ENCODE results near the gene RXFP2. TPM values are rescaled to one million over a fixed set of nuclear protein-coding genes. Genes with fewer than 3 reads are reported as not detected.

Gene RXFP2
- total and polyA plus RNA-seq, 2 of the 8 experiments (the other 6 are each of a cell fraction or from before 2014, with no cell fraction given), result not detected

DNA sequence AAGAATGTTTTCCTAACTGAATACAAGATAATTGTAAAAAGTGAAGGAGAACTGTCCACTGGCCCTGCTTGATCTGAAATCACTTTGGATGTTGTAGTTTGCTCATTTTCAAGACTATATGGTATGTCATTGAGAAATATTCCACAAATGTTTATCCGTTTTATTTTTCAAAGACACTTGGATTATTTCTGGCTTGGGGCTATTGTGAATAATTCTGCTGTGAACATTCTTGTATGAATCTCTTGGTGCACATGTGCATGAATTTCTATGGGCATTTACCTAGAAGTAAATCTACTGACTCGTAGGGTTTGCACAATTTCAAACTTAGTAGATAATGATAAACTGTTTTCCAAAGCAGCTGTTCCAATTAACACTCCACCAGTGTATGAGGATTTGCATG lies 8.6 kb downstream of the RXFP2 start:
- Histone ChIP-seq H3K9me3 (ENCODE audit: insufficient read depth in 2 of 2, low read depth in 1 of 2, low read length in 1 of 2) (no peaks in the 10 kb centered on the region), H3K4me3 (ENCODE audit: extremely low read depth in 1 of 4, insufficient read depth in 2 of 4, low read depth in 3 of 4, low read length in 4 of 4) (no peak overlapping the region), H2BK120ac (replicated peaks; ENCODE audit: low read depth, low read length) (no peak overlapping the region), H3K4me2 (ENCODE audit: insufficient read depth in 1 of 2, low read depth in 2 of 2, low read length in 2 of 2) (no peak overlapping the region), H3K27me3 (replicated peaks in 1 of 4; ENCODE audit: control insufficient read depth in 3 of 4, extremely low read depth in 1 of 4, insufficient read depth in 3 of 4, low read length in 3 of 4) (no peaks in the 10 kb centered on the region), H3K9ac (replicated peaks in 1 of 4; ENCODE audit: extremely low read depth in 1 of 4, low read depth in 3 of 4, low read length in 3 of 4) (no peak overlapping the region), H4K5ac (ENCODE audit: insufficient read length, low read depth, low read length) (no peak overlapping the region), H3K4me1 (replicated peaks in 1 of 4; ENCODE audit: control insufficient read depth in 3 of 4, insufficient read depth in 4 of 4, low read length in 3 of 4) (no peaks in the 10 kb centered on the region), H4K8ac (ENCODE audit: extremely low read depth, insufficient read depth, low read length) (no peak overlapping the region), H2AK5ac (ENCODE audit: low read depth, low read length) (no peak overlapping the region), H4K91ac (replicated peaks; ENCODE audit: insufficient read length, low read length) (no peak overlapping the region), H2BK12ac (ENCODE audit: low read depth, low read length) (no peak overlapping the region), H3K79me2 (ENCODE audit: control insufficient read depth in 1 of 2, insufficient read depth in 2 of 2, low read length in 2 of 2) (no peaks in the 10 kb centered on the region), H2BK20ac (ENCODE audit: low read length) (no peak overlapping the region), H3K79me1 (ENCODE audit: low read depth, low read length) (no peaks in the 10 kb centered on the region), H3K56ac (replicated peaks; ENCODE audit: insufficient read length, low read depth, low read length) (no peak overlapping the region), H3K18ac (ENCODE audit: extremely low read depth, low read length) (no peak overlapping the region), H2BK15ac (ENCODE audit: low read length) (no peak overlapping the region), H3K36me3 (ENCODE audit: control insufficient read depth in 2 of 4, insufficient read depth in 4 of 4, low read length in 3 of 4) (no peaks in the 10 kb centered on the region), H2BK5ac (ENCODE audit: low read depth, low read length) (no peak overlapping the region), H3K23me2 (ENCODE audit: low read depth, low read length) (no peaks in the 10 kb centered on the region), H3K23ac (ENCODE audit: insufficient read length) (no peak overlapping the region), H3K14ac (ENCODE audit: insufficient read length) (no peak overlapping the region), H4K20me1 (replicated peaks in 1 of 2; ENCODE audit: control insufficient read depth in 1 of 2, insufficient read depth in 2 of 2, low read length in 2 of 2) (no peaks in the 10 kb centered on the region), H3K4ac (replicated peaks; ENCODE audit: insufficient read length, low read depth, low read length) (no peak overlapping the region), H2AFZ (ENCODE audit: low read length) (no peak overlapping the region), H3K27ac (ENCODE audit: low read depth, low read length) (no peak overlapping the region)
- DNase-seq (ENCODE audit: low read depth in 1 of 2, low spot score in 2 of 2) (no peak), FAIRE-seq (no peak)
- CTCF ChIA-PET (ENCODE audit: partially characterized antibody), result interaction anchor here (1.1 to 1.3 kb wide), 2 partner anchors 210 to 314 kb away, joined by 3 read pairs; no protein-coding TSS in a partner anchor
- WGBS, 2 experiments (ENCODE audit: extremely low coverage in 1 of 2, insufficient coverage in 1 of 2, insufficient read length in 1 of 2, insufficient replicate concordance in 2 of 2, low coverage in 1 of 2, low lambda C conversion rate in 2 of 2, missing lambda C conversion rate in 1 of 2), result 84% methylated on average over 2 of the region's 2 CpGs; no CpG with 5 or more reads in 1 of the 2 experiments
- POLR2A ChIA-PET (ENCODE audit: partially characterized antibody), result no interaction called here
- no peak for TF ChIP-seq TCF12 (IDR thresholded peaks at IDR 0.05; ENCODE audit: low read depth, low read length)
- no peak for TF ChIP-seq CHD1 (IDR thresholded peaks at IDR 0.05; ENCODE audit: low read depth, low read length)
- no peak for TF ChIP-seq CEBPB (IDR thresholded peaks at IDR 0.05; ENCODE audit: low read depth, low read length)
- no peak for TF ChIP-seq SP4 (IDR thresholded peaks at IDR 0.05; ENCODE audit: low read length)
- TF ChIP-seq GABPA (IDR thresholded peaks at IDR 0.05; ENCODE audit: borderline replicate concordance, insufficient read depth, low read length), result no peak
